WERI-Rb-1 (cell line): ENCODE data around the gene TMBIM4.

Experiments used
- DNase-seq: peaks from one replicate; pipeline ENCODE4 v3.0.0-alpha.2; 2020
- H3K27ac ChIP-seq: fragments of 250-450 bp; sonication (Bioruptor Pico); 2 replicates; pipeline ENCODE4 v1.5.1; 2020; ENCODE audit warnings: mild to moderate bottlenecking, moderate library complexity
- H3K27me3 ChIP-seq: fragments of 250-450 bp; sonication (Bioruptor Pico); 2 replicates; pipeline ENCODE4 v1.5.1; 2021; ENCODE audit warnings: mild to moderate bottlenecking, low read depth, moderate library complexity; ENCODE audit not compliant: insufficient read depth, severe bottlenecking
- H3K36me3 ChIP-seq: fragments of 250-450 bp; sonication (Bioruptor Pico); 2 replicates; pipeline ENCODE4 v1.5.1; 2020; ENCODE audit warnings: mild to moderate bottlenecking, moderate library complexity
- H3K4me3 ChIP-seq: 2 replicates; pipeline ENCODE4 v1.5.1; 2011; ENCODE audit warnings: low read depth, mild to moderate bottlenecking, control low read depth, low read length
- H3K9me3 ChIP-seq: fragments of 250-450 bp; sonication (Bioruptor Pico); 2 replicates; pipeline ENCODE4 v1.5.1; 2021; ENCODE audit warnings: mild to moderate bottlenecking, moderate library complexity; ENCODE audit not compliant: severe bottlenecking
- TF ChIP-seq, protein P1 (sequence below): IDR thresholded peaks from 2 replicates; pipeline ENCODE4 v1.5.1; 2011; ENCODE audit warnings: low read depth, mild to moderate bottlenecking, control low read depth, inconsistent platforms, low read length

The TMBIM4 gene

DNA sequence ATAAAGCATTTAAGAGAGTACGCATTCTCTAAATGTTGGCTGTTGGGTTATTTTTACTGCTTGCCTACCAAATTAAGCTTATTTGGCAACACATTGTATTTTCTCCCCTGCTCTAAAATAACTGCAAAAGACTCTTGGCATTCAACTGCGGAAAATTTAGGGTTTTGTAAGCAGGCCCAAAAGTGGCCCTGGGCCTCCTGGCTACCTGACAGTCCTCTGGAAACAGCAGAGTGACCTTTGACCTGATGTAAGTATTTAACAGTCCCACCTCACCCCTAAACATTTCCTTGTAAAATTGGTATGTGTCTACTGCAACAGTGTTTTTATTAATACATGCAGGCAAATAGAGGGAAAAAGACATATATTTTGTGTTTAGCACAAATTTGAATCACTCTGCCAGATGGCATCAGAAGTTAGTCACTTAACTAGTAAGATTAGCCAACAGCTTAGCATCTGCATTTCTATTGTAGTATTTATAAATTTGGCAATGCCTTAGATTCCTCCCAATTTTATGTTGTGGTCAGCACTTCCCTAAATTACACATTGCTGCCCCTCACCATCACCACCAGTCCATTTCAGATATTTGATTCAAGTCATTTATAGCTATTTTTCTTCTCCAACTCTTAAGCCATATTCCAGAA, 50.4 kb downstream of the TMBIM4 start:
- no peaks in the 10 kb centered on the region for H3K9me3 ChIP-seq
- H3K36me3 ChIP-seq = peaks cover 14% of the 10 kb centered on the region
- H3K4me3 ChIP-seq = no peak overlapping the region
- no peak overlapping the region for H3K27ac ChIP-seq
- DNase-seq = no peak
- TF ChIP-seq, protein P1, sequence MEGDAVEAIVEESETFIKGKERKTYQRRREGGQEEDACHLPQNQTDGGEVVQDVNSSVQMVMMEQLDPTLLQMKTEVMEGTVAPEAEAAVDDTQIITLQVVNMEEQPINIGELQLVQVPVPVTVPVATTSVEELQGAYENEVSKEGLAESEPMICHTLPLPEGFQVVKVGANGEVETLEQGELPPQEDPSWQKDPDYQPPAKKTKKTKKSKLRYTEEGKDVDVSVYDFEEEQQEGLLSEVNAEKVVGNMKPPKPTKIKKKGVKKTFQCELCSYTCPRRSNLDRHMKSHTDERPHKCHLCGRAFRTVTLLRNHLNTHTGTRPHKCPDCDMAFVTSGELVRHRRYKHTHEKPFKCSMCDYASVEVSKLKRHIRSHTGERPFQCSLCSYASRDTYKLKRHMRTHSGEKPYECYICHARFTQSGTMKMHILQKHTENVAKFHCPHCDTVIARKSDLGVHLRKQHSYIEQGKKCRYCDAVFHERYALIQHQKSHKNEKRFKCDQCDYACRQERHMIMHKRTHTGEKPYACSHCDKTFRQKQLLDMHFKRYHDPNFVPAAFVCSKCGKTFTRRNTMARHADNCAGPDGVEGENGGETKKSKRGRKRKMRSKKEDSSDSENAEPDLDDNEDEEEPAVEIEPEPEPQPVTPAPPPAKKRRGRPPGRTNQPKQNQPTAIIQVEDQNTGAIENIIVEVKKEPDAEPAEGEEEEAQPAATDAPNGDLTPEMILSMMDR = no peak
- no peaks in the 10 kb centered on the region for H3K27me3 ChIP-seq

DNA sequence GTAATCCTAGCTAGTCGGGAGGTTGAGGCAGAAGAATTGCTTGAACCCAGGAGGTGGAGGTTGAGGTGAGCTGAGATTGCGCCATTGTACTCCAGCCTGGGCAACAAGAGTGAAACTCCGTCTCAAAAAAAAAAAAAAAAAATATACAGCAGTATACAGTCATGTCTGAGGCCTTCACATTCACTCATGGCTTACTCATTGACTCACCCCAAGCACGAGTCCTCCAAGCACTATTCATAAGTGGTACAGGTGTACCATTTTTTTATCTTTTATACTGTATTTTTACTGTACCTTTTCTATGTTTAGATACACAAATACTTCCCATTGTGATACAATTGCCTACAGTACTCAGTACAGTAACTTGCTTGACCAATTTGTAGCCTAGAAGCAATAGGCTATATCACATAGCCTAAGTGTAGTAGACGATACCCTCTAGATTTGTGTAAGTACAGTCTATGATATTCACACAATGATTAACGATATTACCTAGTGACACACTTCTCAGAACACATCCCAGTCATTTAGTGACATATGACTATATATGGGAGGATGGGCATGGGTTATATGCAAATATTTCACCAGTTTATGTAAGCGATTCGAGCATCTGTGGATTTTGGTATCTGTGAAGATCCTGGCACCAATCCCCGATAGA, 51.4 kb downstream of the TMBIM4 start:
- DNase-seq = no peak
- Histone ChIP-seq H3K27me3 (no peaks in the 10 kb centered on the region), H3K4me3 (no peak overlapping the region), H3K36me3 (peaks cover 4% of the 10 kb centered on the region), H3K9me3 (no peaks in the 10 kb centered on the region), H3K27ac (no peak overlapping the region)
- TF ChIP-seq, protein P1 = no peak

DNA sequence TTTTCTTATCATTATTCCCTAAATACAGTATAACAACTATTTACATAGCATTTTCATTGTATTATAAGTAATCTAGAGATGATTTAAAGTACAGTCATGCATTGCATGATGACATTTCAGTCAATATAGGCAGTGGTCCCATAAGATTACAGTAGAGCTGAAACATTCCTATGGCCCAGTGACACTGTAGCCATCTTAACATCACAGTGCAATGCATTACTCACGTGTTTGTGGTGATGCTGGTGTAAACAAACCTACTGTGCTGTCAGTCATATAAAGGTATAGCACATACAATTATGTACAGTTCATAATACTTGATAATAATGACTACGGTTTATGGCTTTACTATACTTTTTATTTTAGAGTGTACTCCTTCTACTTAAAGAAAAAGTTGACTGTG, 52.6 kb downstream of the TMBIM4 start:
- Histone ChIP-seq H3K27me3 (no peaks in the 10 kb centered on the region), H3K9me3 (no peaks in the 10 kb centered on the region), H3K4me3 (no peak overlapping the region), H3K27ac (no peak overlapping the region), H3K36me3 (0 out of 2 replicates have a peak, but pooled peaks cover 3% of the 10 kb centered on the region)
- TF ChIP-seq, protein P1 = no peak
- DNase-seq = no peak

GRCh38 chr12:66115071-66115600, 54.7 kb downstream of the TMBIM4 start:
- Histone ChIP-seq H3K4me3 (no peak overlapping the region), H3K9me3 (no peaks in the 10 kb centered on the region), H3K27ac (no peak overlapping the region), H3K27me3 (no peaks in the 10 kb centered on the region), H3K36me3 (no peaks in the 10 kb centered on the region)
- TF ChIP-seq, protein P1 = no peak
- no peak for DNase-seq

DNA sequence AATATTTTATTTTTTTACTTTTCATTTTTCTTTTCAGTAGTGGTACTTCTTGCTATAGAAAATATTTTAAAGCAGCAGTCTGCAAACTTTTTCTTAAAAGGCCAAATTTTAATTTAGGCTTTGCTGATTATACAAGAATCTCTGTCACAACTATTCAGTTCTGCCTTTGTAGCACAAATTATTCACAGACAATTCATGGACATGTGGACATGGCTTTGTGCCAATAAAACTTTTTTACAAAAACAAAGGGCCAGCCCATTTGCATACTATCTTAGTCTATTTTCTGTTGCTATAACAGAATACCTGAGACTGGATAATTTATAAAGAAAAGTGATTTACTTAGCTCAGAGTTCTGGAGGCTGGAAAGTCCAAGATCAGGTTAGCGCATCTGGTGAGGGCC, 56.3 kb downstream of the TMBIM4 start:
- no peaks in the 10 kb centered on the region for H3K9me3 ChIP-seq
- no peak overlapping the region for H3K27ac ChIP-seq
- TF ChIP-seq, protein P1 = no peak
- no peaks in the 10 kb centered on the region for H3K36me3 ChIP-seq
- no peak for DNase-seq
- H3K4me3 ChIP-seq = no peak overlapping the region
- no peaks in the 10 kb centered on the region for H3K27me3 ChIP-seq
